Tibial nerve (tissue), 4 donors: ENCODE results near the gene PHLPP1.

ENCODE experiments used
- EP300 ChIP-seq, 2 donors: sonication (generic); formaldehyde crosslinking; IDR thresholded peaks; one replicate each; pipeline ENCODE4 v1.6.1; 2017; ENCODE audit warnings: antibody characterized with exemption in 2 of 2, mild to moderate bottlenecking in 1 of 2
- POLR2A ChIP-seq, 2 donors: fragments of 450-650 bp; IDR thresholded peaks; one replicate each; pipeline ENCODE4 v1.6.1; 2017; ENCODE audit warnings: antibody characterized with exemption in 2 of 2, mild to moderate bottlenecking in 2 of 2, moderate library complexity in 2 of 2
- TF ChIP-seq, protein P1 (sequence below), 5 experiments: fragments of 200-600 bp in 3 of 5; fragments of 450-650 bp in 2 of 5; sonication (generic) in 3 of 5; IDR thresholded peaks; one replicate each; pipeline ENCODE4 v1.5.1; 2016 to 2019; ENCODE audit warnings: antibody characterized with exemption in 5 of 5, mild to moderate bottlenecking in 3 of 5, moderate library complexity in 2 of 5

DNA sequence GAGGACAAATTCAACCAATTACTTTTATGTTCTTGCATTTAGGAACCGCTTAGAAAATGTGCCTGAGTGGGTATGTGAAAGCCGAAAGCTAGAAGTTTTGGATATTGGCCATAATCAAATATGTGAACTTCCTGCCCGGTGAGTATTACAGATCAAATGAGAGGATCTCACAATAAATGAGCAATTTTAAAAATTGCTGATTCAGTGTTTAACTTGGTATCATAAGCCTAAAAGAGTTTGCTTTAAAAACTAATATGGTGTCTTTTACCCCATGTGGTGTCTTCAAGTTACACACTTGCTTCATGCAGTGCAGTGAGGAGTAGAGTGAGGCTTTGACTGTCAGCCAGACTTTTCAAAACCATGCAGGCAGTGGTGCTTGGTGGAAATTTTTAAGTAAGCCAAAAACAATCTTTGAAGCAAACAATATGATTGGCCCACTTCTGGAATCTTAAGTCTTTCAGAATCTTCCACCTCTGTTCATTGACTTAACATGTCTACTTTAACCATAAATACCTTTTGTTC, 199.6 kb downstream of the PHLPP1 start:
- TF ChIP-seq, protein P1, sequence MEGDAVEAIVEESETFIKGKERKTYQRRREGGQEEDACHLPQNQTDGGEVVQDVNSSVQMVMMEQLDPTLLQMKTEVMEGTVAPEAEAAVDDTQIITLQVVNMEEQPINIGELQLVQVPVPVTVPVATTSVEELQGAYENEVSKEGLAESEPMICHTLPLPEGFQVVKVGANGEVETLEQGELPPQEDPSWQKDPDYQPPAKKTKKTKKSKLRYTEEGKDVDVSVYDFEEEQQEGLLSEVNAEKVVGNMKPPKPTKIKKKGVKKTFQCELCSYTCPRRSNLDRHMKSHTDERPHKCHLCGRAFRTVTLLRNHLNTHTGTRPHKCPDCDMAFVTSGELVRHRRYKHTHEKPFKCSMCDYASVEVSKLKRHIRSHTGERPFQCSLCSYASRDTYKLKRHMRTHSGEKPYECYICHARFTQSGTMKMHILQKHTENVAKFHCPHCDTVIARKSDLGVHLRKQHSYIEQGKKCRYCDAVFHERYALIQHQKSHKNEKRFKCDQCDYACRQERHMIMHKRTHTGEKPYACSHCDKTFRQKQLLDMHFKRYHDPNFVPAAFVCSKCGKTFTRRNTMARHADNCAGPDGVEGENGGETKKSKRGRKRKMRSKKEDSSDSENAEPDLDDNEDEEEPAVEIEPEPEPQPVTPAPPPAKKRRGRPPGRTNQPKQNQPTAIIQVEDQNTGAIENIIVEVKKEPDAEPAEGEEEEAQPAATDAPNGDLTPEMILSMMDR (IDR thresholded peaks at IDR 0.05): no peak
- TF ChIP-seq POLR2A (IDR thresholded peaks at IDR 0.05) (no peak), EP300 (IDR thresholded peaks at IDR 0.05) (no peak)
